ENCODE data around the gene SGCB.

The SGCB gene

DNA sequence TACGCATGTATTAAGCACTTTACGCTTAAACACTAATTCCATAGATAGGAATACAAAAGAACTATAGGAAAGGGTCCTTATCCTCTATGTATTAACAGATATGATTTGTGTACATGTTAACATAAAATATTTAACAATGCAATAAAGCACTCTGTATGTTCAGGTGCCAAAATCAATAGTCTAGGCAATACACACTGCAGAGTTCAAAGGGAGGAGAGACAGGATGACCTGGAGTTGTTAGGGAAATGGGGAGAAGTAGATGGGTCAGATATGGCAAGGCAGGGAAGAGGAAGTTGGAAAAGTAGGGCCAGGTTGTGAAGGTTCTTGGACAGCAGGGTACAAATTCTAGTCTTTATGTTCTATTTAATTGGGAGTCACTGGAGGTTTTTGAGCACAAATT is 2.9 kb downstream of the SGCB start:
- H3K4me1 ChIP-seq (ENCODE audit: insufficient read depth, low read length, poor library complexity, severe bottlenecking) = peaks cover 25% of the 10 kb centered on the region
- no peaks in the 10 kb centered on the region for H4K20me1 ChIP-seq (ENCODE audit: insufficient read depth, low read length, poor library complexity, severe bottlenecking)
- no peak for TF ChIP-seq EZH2phosphoT487 (IDR thresholded peaks at IDR 0.05; ENCODE audit: borderline replicate concordance)
- TF ChIP-seq, protein P1, sequence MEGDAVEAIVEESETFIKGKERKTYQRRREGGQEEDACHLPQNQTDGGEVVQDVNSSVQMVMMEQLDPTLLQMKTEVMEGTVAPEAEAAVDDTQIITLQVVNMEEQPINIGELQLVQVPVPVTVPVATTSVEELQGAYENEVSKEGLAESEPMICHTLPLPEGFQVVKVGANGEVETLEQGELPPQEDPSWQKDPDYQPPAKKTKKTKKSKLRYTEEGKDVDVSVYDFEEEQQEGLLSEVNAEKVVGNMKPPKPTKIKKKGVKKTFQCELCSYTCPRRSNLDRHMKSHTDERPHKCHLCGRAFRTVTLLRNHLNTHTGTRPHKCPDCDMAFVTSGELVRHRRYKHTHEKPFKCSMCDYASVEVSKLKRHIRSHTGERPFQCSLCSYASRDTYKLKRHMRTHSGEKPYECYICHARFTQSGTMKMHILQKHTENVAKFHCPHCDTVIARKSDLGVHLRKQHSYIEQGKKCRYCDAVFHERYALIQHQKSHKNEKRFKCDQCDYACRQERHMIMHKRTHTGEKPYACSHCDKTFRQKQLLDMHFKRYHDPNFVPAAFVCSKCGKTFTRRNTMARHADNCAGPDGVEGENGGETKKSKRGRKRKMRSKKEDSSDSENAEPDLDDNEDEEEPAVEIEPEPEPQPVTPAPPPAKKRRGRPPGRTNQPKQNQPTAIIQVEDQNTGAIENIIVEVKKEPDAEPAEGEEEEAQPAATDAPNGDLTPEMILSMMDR (conservative IDR thresholded peaks at IDR 0.05; ENCODE audit: low read length) = no peak
- no peak overlapping the region for H3K9ac ChIP-seq (ENCODE audit: low read depth, low read length, poor library complexity, severe bottlenecking)
- no peaks in the 10 kb centered on the region for H3K9me2 ChIP-seq (replicated peaks; ENCODE audit: low read depth, low read length)
- H3K36me3 ChIP-seq (ENCODE audit: insufficient read depth, low read length) = no peaks in the 10 kb centered on the region
- H3K4me3 ChIP-seq (ENCODE audit: low read length, poor library complexity, severe bottlenecking) = no peak overlapping the region
- H3K4me2 ChIP-seq (ENCODE audit: low read depth, low read length, poor library complexity, severe bottlenecking) = peak overlapping the region; percentile 88
- no peak overlapping the region for H2AFZ ChIP-seq (ENCODE audit: low read length)
- no peaks in the 10 kb centered on the region for H3F3A ChIP-seq (ENCODE audit: low read depth)
- H3K79me2 ChIP-seq (ENCODE audit: insufficient read depth, low read length) = peaks cover 12% of the 10 kb centered on the region; the same call in 1 of the 2 replicates
- no peaks in the 10 kb centered on the region for H3K27me3 ChIP-seq (ENCODE audit: insufficient read depth, low read length, poor library complexity, severe bottlenecking)
- H3K9me3 ChIP-seq (ENCODE audit: insufficient read depth, low read depth, low read length) = no peaks in the 10 kb centered on the region

DNA sequence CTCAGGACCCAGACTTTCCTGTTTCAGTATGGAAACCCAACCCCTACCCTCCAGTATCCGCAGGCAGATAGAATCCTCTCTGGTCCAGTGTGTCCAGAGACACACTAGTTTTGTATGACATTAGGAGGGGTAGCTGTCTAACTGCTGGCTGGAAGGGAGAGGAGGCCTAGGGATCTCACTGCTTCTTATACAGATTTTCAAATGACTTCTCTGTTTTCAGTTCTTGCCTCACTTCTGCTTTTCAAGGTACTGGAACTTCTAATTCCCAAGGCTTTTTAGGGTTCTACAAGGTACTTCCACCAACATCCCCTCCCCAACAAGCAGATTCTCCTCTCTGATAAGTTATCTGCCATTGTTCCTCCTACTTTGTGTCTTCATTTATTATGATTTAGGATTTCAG is 6.1 kb downstream of the SGCB start:
- no peak overlapping the region for H3K4me3 ChIP-seq (ENCODE audit: low read length, poor library complexity, severe bottlenecking)
- no peak for TF ChIP-seq EZH2phosphoT487 (IDR thresholded peaks at IDR 0.05; ENCODE audit: borderline replicate concordance)
- TF ChIP-seq, protein P1 (conservative IDR thresholded peaks at IDR 0.05; ENCODE audit: low read length) = no peak
- no peaks in the 10 kb centered on the region for H3F3A ChIP-seq (ENCODE audit: low read depth)
- H3K4me1 ChIP-seq (ENCODE audit: insufficient read depth, low read length, poor library complexity, severe bottlenecking) = peaks cover 14% of the 10 kb centered on the region
- H3K9me2 ChIP-seq (replicated peaks; ENCODE audit: low read depth, low read length) = no peaks in the 10 kb centered on the region
- H3K9ac ChIP-seq (ENCODE audit: low read depth, low read length, poor library complexity, severe bottlenecking) = no peak overlapping the region
- no peaks in the 10 kb centered on the region for H4K20me1 ChIP-seq (ENCODE audit: insufficient read depth, low read length, poor library complexity, severe bottlenecking)
- H3K27me3 ChIP-seq (ENCODE audit: insufficient read depth, low read length, poor library complexity, severe bottlenecking) = no peaks in the 10 kb centered on the region
- H3K9me3 ChIP-seq (ENCODE audit: insufficient read depth, low read depth, low read length) = no peaks in the 10 kb centered on the region
- no peak overlapping the region for H3K4me2 ChIP-seq (ENCODE audit: low read depth, low read length, poor library complexity, severe bottlenecking)
- no peak overlapping the region for H2AFZ ChIP-seq (ENCODE audit: low read length)
- H3K79me2 ChIP-seq (ENCODE audit: insufficient read depth, low read length) = 0 out of 2 replicates have a peak, but pooled peaks cover 5% of the 10 kb centered on the region
- no peaks in the 10 kb centered on the region for H3K36me3 ChIP-seq (ENCODE audit: insufficient read depth, low read length)

DNA sequence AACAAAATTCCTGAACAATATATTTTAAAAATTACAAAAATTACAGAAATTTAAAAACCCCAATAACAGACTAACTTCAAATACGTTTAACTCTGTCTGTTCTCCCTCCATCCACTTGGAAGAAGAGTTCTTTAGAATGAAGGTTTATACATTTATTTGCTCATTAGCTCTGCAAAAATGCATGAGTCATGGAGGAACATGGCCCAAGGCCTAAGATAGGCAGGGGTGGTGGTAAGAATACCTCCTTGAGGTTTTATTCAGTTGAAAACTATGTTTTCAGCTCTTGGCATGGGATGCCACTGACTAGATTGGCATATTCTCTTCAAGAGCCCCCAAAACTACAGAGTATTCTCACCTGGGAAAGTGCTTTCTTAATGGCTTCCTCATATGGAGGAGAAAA is 9.1 kb downstream of the SGCB start:
- no peaks in the 10 kb centered on the region for H3K36me3 ChIP-seq (ENCODE audit: insufficient read depth, low read length)
- no peaks in the 10 kb centered on the region for H3K27me3 ChIP-seq (ENCODE audit: insufficient read depth, low read length, poor library complexity, severe bottlenecking)
- H3K4me3 ChIP-seq (ENCODE audit: low read length, poor library complexity, severe bottlenecking) = no peak overlapping the region
- no peak overlapping the region for H2AFZ ChIP-seq (ENCODE audit: low read length)
- TF ChIP-seq, protein P1 (conservative IDR thresholded peaks at IDR 0.05; ENCODE audit: low read length) = no peak
- no peak for TF ChIP-seq EZH2phosphoT487 (IDR thresholded peaks at IDR 0.05; ENCODE audit: borderline replicate concordance)
- H3K9ac ChIP-seq (ENCODE audit: low read depth, low read length, poor library complexity, severe bottlenecking) = no peak overlapping the region
- no peaks in the 10 kb centered on the region for H3K9me2 ChIP-seq (replicated peaks; ENCODE audit: low read depth, low read length)
- H3K4me1 ChIP-seq (ENCODE audit: insufficient read depth, low read length, poor library complexity, severe bottlenecking) = no peaks in the 10 kb centered on the region
- H4K20me1 ChIP-seq (ENCODE audit: insufficient read depth, low read length, poor library complexity, severe bottlenecking) = no peaks in the 10 kb centered on the region
- no peaks in the 10 kb centered on the region for H3K79me2 ChIP-seq (ENCODE audit: insufficient read depth, low read length)
- no peaks in the 10 kb centered on the region for H3F3A ChIP-seq (ENCODE audit: low read depth)
- no peaks in the 10 kb centered on the region for H3K9me3 ChIP-seq (ENCODE audit: insufficient read depth, low read depth, low read length)
- no peak overlapping the region for H3K4me2 ChIP-seq (ENCODE audit: low read depth, low read length, poor library complexity, severe bottlenecking)

Measured in Loucy (cell line).